Sigmoid colon (tissue), 4 donors: Measurements from ENCODE around the gene CHN2.

ENCODE experiments used
- POLR2A ChIP-seq, 2 donors: fragments of 450-650 bp; IDR thresholded peaks; one replicate each; pipeline ENCODE4 v1.6.1; 2016; ENCODE audit warnings: antibody characterized with exemption in 2 of 2, mild to moderate bottlenecking in 2 of 2, moderate library complexity in 2 of 2
- POLR2AphosphoS5 ChIP-seq, 4 donors: sonication (generic); formaldehyde crosslinking; IDR thresholded peaks; one replicate each; pipeline ENCODE4 v1.6.1; 2017; ENCODE audit warnings: antibody characterized with exemption in 4 of 4

DNA sequence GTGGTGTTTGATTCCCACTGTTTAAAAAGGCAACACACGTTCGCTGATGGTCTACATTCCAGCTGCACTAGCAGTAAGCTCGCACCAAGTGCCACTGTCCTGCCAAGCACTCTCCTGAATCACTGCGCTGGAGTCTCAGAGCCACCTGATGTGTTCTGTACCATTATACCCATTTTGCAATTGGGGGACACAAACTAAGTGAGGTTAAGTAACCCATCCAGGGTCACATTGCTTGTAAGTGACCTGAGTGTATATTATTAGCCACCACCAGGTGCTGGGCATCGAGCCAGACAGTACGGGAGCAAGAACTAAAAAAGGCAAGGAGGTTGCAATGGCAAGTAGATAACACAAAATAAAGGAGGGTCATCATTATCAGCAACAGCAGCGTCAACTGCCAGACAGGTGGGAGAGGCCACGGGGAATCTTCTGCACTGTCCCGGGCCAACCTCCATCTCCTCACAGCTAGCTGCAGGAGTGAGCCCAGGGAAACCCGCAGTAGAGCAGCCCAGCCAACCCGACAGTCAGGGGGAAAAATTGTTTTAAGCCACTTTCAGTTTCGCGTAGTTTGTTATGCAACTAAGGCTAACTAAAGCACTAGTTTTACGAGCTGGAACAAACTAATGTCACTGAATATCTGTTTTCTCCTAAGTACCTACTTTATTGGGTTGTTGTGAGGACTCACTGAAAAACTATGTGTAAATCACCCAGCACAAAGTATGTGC lies 47.5 kb upstream of the CHN2 start:
- TF ChIP-seq POLR2AphosphoS5 (IDR thresholded peaks at IDR 0.05) (peak in 1 of 4 donors; percentile 13), POLR2A (IDR thresholded peaks at IDR 0.05) (no peak)
